B cell (primary cell): Measurements from ENCODE around the gene DIPK1A. TPM values are rescaled to one million over a fixed set of nuclear protein-coding genes. Genes with fewer than 3 reads are reported as not detected.

Experiments
- ATAC-seq: fragments of 200-7000 bp; cut with Tn5 transposase; one replicate; pipeline ENCODE4 v1.10.0; 2021; ENCODE audit warnings: low read depth, mild to moderate bottlenecking, moderate number of reproducible peaks, moderate library complexity
- CTCF ChIA-PET: fragments of 350-600 bp; sonication (Branson Sonifier 250); formaldehyde crosslinking; loops from one replicate; lab custom pipeline; 2021; ENCODE audit warnings: antibody characterized with exemption, inconsistent platforms; lab: Charles Lee
- POLR2A ChIA-PET: fragments of 350-600 bp; sonication (Branson Sonifier 250); formaldehyde crosslinking; loops from one replicate; lab custom pipeline; 2021; ENCODE audit warnings: antibody characterized with exemption; lab: Charles Lee
- DNase-seq: peaks from one replicate; pipeline ENCODE4 v3.0.0; 2013
- H2AFZ ChIP-seq: 2 replicates; pipeline ENCODE4 v1.6.1; 2012; ENCODE audit warnings: mild to moderate bottlenecking, low read depth, low read length; ENCODE audit not compliant: insufficient read depth, poor library complexity, severe bottlenecking
- H3K27ac ChIP-seq, 2 donors: 1 replicate in 1 of 2; 2 replicates in 1 of 2; pipeline ENCODE4 v1.5.1; 2012 to 2013; ENCODE audit warnings: low read length in 2 of 2, mild to moderate bottlenecking in 2 of 2, moderate library complexity in 1 of 2
- H3K27me3 ChIP-seq, 4 experiments: fragments of 200-600 bp in 1 of 4; sonication (generic) in 1 of 4; replicated peaks in 1 of 4; 1 replicate in 2 of 4; 2 replicates in 2 of 4; pipeline versions ENCODE4 v1.6.1 to v1.7.0; 2013 to 2016; ENCODE audit warnings: low read length in 3 of 4, mild to moderate bottlenecking in 2 of 4, mixed read lengths in 1 of 4, moderate library complexity in 1 of 4; ENCODE audit not compliant: insufficient read depth in 4 of 4, control insufficient read depth in 3 of 4; ENCODE audit errors: control extremely low read depth in 1 of 4
- H3K36me3 ChIP-seq, 2 experiments: replicated peaks in 1 of 2; 1 replicate in 1 of 2; 2 replicates in 1 of 2; pipeline versions ENCODE4 v1.6.1 to v1.7.1; 2013; ENCODE audit warnings: low read length in 1 of 2; ENCODE audit not compliant: insufficient read depth in 2 of 2, control insufficient read depth in 1 of 2; ENCODE audit errors: control extremely low read depth in 1 of 2, extremely low read depth in 1 of 2
- H3K4me1 ChIP-seq, 2 donors: fragments of 200-600 bp in 1 of 2; sonication (generic) in 1 of 2; 1 replicate in 1 of 2; 2 replicates in 1 of 2; pipeline versions ENCODE4 v1.5.1 to v1.6.1; 2013 to 2017; ENCODE audit warnings: low read length in 2 of 2; ENCODE audit not compliant: control insufficient read depth in 2 of 2, insufficient read depth in 2 of 2
- H3K4me2 ChIP-seq: replicated peaks from 2 replicates; pipeline ENCODE3; 2012; ENCODE audit warnings: mild to moderate bottlenecking, low read depth, low read length; ENCODE audit not compliant: poor library complexity, severe bottlenecking
- H3K4me3 ChIP-seq, 5 experiments: fragments of 200-600 bp in 1 of 5; sonication (generic) in 1 of 5; 1 replicate in 3 of 5; 2 replicates in 2 of 5; pipeline versions ENCODE4 v1.5.1 to v1.7.0; 2011 to 2016; ENCODE audit warnings: low read length in 4 of 5, mild to moderate bottlenecking in 4 of 5, low read depth in 2 of 5, control low read depth in 1 of 5, moderate library complexity in 1 of 5; ENCODE audit not compliant: insufficient read depth in 1 of 5; ENCODE audit errors: control extremely low read depth in 1 of 5, extremely low read depth in 1 of 5
- H3K79me2 ChIP-seq: fragments of 200-600 bp; sonication (generic); one replicate; pipeline ENCODE4 v1.6.0; 2016; ENCODE audit warnings: low read length; ENCODE audit not compliant: control insufficient read depth, insufficient read depth
- H3K9ac ChIP-seq: fragments of 200-600 bp; sonication (generic); 2 replicates; pipeline ENCODE4 v1.6.1; 2017; ENCODE audit warnings: mild to moderate bottlenecking, low read length, moderate library complexity
- H3K9me3 ChIP-seq, 3 donors: one replicate each; pipeline versions ENCODE4 v1.6.1 to v1.7.1; 2013; ENCODE audit warnings: low read length in 2 of 3; ENCODE audit not compliant: control insufficient read depth in 2 of 3, insufficient read depth in 1 of 3; ENCODE audit errors: control extremely low read depth in 1 of 3
- H4K20me1 ChIP-seq: 2 replicates; pipeline ENCODE4 v1.6.0; 2012; ENCODE audit warnings: mild to moderate bottlenecking, low read length; ENCODE audit not compliant: insufficient read depth, control insufficient read depth, poor library complexity, severe bottlenecking
- H3K27ac Mint-ChIP-seq: one replicate; pipeline ENCODE4 v1.8.0; 2021; ENCODE audit warnings: mixed read lengths
- H3K27me3 Mint-ChIP-seq: one replicate; pipeline ENCODE4 v1.8.0; 2021; ENCODE audit warnings: mixed read lengths
- H3K4me1 Mint-ChIP-seq: one replicate; pipeline ENCODE4 v1.8.0; 2021; ENCODE audit warnings: mixed read lengths
- H3K4me3 Mint-ChIP-seq: one replicate; pipeline ENCODE4 v1.8.0; 2021; ENCODE audit warnings: mixed read lengths
- H3K9me3 Mint-ChIP-seq: one replicate; pipeline ENCODE4 v1.8.0; 2022; ENCODE audit warnings: mixed read lengths; ENCODE audit not compliant: insufficient read depth
- CTCF ChIP-seq: fragments of 200-600 bp; IDR thresholded peaks from one replicate; pipeline ENCODE4 v1.8.0; 2022; ENCODE audit warnings: antibody characterized with exemption, mild to moderate bottlenecking
- EZH2 ChIP-seq: IDR thresholded peaks from 2 replicates; pipeline ENCODE4 v1.6.1; 2012; ENCODE audit warnings: borderline replicate concordance, low read depth, mild to moderate bottlenecking, moderate library complexity, low read length; ENCODE audit not compliant: insufficient read depth, poor library complexity, severe bottlenecking
- WGBS: methylation state at CpG from one replicate; pipeline ENCODE4 v1.1.5; 2013; ENCODE audit warnings: missing lambda C conversion rate; ENCODE audit not compliant: insufficient coverage; 5-methylcytosine and 5-hydroxymethylcytosine counted together
- intact Hi-C: fragments of 100-400 bp; cut with micrococcal nuclease; formaldehyde crosslinking; loops from one replicate; pipeline ENCODE4 v1.10.0; 2022
- polyA plus RNA-seq: library from polyadenylated mRNA; depleted of rRNA; stranded (reverse); fragments of >200 nt; gene quantifications from 2 replicates; pipeline ENCODE4 v1.2.3, GENCODE V29; 2012
- total RNA-seq, 2 donors: library from RNA; stranded (reverse); fragments of 120-200 nt in 1 of 2; gene quantifications; 1 replicate in 1 of 2; 2 replicates in 1 of 2; pipeline versions ENCODE4 v1.2.3 to v1.2.4, GENCODE V29; 2013 to 2022

Gene DIPK1A
- total and polyA plus RNA-seq, 2 donors (not counting 1 experiment from before 2014, with no cell fraction given): 10.7 to 22.7 TPM

- ATAC-seq: peak; percentile 54
- Histone ChIP-seq H3K36me3 (no peaks in the 10 kb centered on the region), H3K4me1 (peaks cover 22 to 25% of the 10 kb centered on the region in 2 donors), H3K27me3 (no peaks in the 10 kb centered on the region), H4K20me1 (peaks cover 41% of the 10 kb centered on the region), H3K9ac (peak overlapping the region; percentile 8), H3K4me3 (no peak overlapping the region), H3K27ac (peak overlapping the region in 1 of 2 donors; percentile 76), H2AFZ (no peak overlapping the region), H3K9me3 (peaks cover 0 to 1% (median 0%) of the 10 kb centered on the region in 3 donors), H3K4me2 (peak overlapping the region; percentile 45), H3K79me2 (peaks cover 78% of the 10 kb centered on the region)
- intact Hi-C loops: no loop called here
- H3K27me3 Mint-ChIP-seq: no peaks in the 10 kb centered on the region
- CTCF ChIA-PET: interaction anchor here (0.9 to 4.2 kb wide), 5 partner anchors 10 to 111 kb away, joined by 3 to 22 read pairs (median 11); partner anchors contain the start of gene DIPK1A
- peak; percentile 43 for DNase-seq
- H3K4me1 Mint-ChIP-seq: peaks cover 45% of the 10 kb centered on the region
- peak overlapping the region; percentile 83 for H3K27ac Mint-ChIP-seq
- 0% methylated on average over 1 of the region's 1 CpG for WGBS
- TF ChIP-seq CTCF: no peak
- no peak for TF ChIP-seq EZH2
- peaks cover 2% of the 10 kb centered on the region for H3K9me3 Mint-ChIP-seq
- peak overlapping the region; percentile 40 for H3K4me3 Mint-ChIP-seq
- POLR2A ChIA-PET: interaction anchor here (0.8 kb wide), 1 partner anchor 79 kb away, joined by 3 read pairs; no protein-coding TSS in a partner anchor
These were observed 78.4 kb downstream of the DIPK1A start for GRCh38 chr1:92882819-92883218.

- no peak overlapping the region for H2AFZ ChIP-seq
- no peaks in the 10 kb centered on the region for H3K27me3 Mint-ChIP-seq
- H3K9me3 Mint-ChIP-seq: no peaks in the 10 kb centered on the region
- peaks cover 0 to 1% (median 0%) of the 10 kb centered on the region in 3 donors for H3K9me3 ChIP-seq
- no peak overlapping the region for H3K4me3 Mint-ChIP-seq
- no peak overlapping the region for H3K4me2 ChIP-seq
- CTCF ChIA-PET: interaction anchor here (0.6 to 4.2 kb wide), 4 partner anchors 23 to 113 kb away, joined by 3 to 22 read pairs (median 4); partner anchors contain the start of gene DIPK1A
- peaks cover 30 to 32% of the 10 kb centered on the region in 2 donors for H3K4me1 ChIP-seq
- peaks cover 47% of the 10 kb centered on the region for H3K4me1 Mint-ChIP-seq
- POLR2A ChIA-PET: no interaction called here
- no peak overlapping the region for H3K27ac ChIP-seq
- H3K79me2 ChIP-seq: peaks cover 73% of the 10 kb centered on the region
- no peak overlapping the region for H3K9ac ChIP-seq
- peaks cover 54% of the 10 kb centered on the region for H4K20me1 ChIP-seq
- TF ChIP-seq EZH2: no peak
- TF ChIP-seq CTCF: no peak
- no CpG with 5 or more reads among the region's 3 CpGs for WGBS
- H3K27ac Mint-ChIP-seq: no peak overlapping the region
- no peak overlapping the region for H3K4me3 ChIP-seq
- intact Hi-C loops: no loop called here
- no peaks in the 10 kb centered on the region for H3K27me3 ChIP-seq
- ATAC-seq: no peak
- H3K36me3 ChIP-seq: no peaks in the 10 kb centered on the region
- no peak for DNase-seq
These were observed 79.9 kb downstream of the DIPK1A start for GRCh38 chr1:92881391-92881790.
